K562 (cell line): ENCODE data around the gene TSHZ1.

Experiments
- CHD2 ChIP-seq: IDR thresholded peaks from 2 replicates; pipeline ENCODE4 v1.6.1; 2011; ENCODE audit warnings: low read depth, low read length
- SETDB1 ChIP-seq: IDR thresholded peaks from one replicate; pipeline ENCODE4 v1.6.1; 2012; ENCODE audit warnings: low read length, control low read depth, inconsistent platforms
- SMC3 ChIP-seq: conservative IDR thresholded peaks from 2 replicates; pipeline ENCODE4 v1.6.1; 2011; ENCODE audit warnings: low read depth, low read length, improper control_type of control experiment; ENCODE audit not compliant: insufficient read depth
- ZKSCAN8 ChIP-seq: fragments of 200-800 bp; sonication (Bioruptor generic); IDR thresholded peaks from 2 replicates; pipeline ENCODE4 v1.6.1; 2016; ENCODE audit warnings: missing genetic modification characterization, missing compliant biosample characterization
- TF ChIP-seq, protein P1 (sequence below): fragments of 450-650 bp; IDR thresholded peaks from 2 replicates; pipeline ENCODE4 v1.6.1; 2018; ENCODE audit not compliant: partially characterized antibody
- TF ChIP-seq, protein P2 (sequence below), 2 experiments: fragments of 450-650 bp; formaldehyde crosslinking in 1 of 2; IDR thresholded peaks; 2 replicates each; pipeline versions ENCODE4 v1.4.0 to v1.6.1; 2014 to 2020; ENCODE audit warnings: mild to moderate bottlenecking in 2 of 2, borderline replicate concordance in 1 of 2, low read depth in 1 of 2

DNA sequence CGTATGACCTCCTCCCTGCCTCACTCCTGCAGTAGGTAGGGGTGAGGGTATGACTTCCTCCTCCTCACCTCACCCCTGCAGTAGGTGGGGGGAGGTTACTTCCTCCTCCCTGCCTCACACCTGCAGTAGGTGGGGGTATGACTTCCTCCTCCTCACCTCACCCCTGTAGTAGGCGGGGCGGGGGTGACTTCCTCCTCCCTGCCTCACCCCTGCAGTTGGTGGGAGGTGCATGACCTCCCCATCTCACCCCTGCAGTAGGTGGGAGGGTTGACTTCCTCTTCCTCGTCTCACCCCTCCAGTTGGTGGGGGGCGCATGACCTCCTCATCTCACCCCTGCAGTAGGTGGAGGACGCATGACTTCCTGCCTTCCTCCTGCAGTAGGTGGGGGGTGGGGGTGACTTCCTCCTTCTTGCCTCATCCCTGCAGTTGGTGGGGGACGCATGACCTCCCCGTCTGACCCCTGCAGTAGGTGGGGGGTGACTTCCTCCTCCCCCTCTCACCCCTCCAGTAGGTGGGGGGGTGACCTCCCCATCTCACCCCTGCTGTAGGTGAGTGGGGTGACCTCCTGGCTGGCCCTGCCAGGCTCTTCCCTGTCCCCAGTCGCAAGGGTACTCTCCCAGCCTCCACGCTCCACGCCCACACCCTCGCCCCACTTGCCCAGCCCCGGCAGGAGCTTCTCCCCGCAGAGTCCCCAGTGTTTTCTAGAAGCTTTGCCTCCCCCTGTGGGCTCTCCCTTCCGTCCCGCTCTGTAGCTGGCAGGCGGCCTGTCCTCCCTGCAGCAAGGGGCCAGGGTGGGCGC is 39.3 kb downstream of the TSHZ1 start:
- no peak for TF ChIP-seq CHD2
- TF ChIP-seq, protein P1, sequence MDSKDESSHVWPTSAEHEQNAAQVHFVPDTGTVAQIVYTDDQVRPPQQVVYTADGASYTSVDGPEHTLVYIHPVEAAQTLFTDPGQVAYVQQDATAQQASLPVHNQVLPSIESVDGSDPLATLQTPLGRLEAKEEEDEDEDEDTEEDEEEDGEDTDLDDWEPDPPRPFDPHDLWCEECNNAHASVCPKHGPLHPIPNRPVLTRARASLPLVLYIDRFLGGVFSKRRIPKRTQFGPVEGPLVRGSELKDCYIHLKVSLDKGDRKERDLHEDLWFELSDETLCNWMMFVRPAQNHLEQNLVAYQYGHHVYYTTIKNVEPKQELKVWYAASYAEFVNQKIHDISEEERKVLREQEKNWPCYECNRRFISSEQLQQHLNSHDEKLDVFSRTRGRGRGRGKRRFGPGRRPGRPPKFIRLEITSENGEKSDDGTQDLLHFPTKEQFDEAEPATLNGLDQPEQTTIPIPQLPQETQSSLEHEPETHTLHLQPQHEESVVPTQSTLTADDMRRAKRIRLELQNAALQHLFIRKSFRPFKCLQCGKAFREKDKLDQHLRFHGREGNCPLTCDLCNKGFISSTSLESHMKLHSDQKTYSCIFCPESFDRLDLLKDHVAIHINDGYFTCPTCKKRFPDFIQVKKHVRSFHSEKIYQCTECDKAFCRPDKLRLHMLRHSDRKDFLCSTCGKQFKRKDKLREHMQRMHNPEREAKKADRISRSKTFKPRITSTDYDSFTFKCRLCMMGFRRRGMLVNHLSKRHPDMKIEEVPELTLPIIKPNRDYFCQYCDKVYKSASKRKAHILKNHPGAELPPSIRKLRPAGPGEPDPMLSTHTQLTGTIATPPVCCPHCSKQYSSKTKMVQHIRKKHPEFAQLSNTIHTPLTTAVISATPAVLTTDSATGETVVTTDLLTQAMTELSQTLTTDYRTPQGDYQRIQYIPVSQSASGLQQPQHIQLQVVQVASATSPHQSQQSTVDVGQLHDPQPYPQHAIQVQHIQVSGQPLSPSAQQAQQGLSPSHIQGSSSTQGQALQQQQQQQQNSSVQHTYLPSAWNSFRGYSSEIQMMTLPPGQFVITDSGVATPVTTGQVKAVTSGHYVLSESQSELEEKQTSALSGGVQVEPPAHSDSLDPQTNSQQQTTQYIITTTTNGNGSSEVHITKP, result no peak
- no peak for TF ChIP-seq SETDB1
- TF ChIP-seq ZKSCAN8 (CRISPR knock-in tag), result no peak
- TF ChIP-seq, protein P2, sequence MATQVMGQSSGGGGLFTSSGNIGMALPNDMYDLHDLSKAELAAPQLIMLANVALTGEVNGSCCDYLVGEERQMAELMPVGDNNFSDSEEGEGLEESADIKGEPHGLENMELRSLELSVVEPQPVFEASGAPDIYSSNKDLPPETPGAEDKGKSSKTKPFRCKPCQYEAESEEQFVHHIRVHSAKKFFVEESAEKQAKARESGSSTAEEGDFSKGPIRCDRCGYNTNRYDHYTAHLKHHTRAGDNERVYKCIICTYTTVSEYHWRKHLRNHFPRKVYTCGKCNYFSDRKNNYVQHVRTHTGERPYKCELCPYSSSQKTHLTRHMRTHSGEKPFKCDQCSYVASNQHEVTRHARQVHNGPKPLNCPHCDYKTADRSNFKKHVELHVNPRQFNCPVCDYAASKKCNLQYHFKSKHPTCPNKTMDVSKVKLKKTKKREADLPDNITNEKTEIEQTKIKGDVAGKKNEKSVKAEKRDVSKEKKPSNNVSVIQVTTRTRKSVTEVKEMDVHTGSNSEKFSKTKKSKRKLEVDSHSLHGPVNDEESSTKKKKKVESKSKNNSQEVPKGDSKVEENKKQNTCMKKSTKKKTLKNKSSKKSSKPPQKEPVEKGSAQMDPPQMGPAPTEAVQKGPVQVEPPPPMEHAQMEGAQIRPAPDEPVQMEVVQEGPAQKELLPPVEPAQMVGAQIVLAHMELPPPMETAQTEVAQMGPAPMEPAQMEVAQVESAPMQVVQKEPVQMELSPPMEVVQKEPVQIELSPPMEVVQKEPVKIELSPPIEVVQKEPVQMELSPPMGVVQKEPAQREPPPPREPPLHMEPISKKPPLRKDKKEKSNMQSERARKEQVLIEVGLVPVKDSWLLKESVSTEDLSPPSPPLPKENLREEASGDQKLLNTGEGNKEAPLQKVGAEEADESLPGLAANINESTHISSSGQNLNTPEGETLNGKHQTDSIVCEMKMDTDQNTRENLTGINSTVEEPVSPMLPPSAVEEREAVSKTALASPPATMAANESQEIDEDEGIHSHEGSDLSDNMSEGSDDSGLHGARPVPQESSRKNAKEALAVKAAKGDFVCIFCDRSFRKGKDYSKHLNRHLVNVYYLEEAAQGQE (IDR thresholded peaks at IDR 0.05; ENCODE audit: borderline replicate concordance), result no peak
- TF ChIP-seq, protein P2 (CRISPR knock-in tag; IDR thresholded peaks at IDR 0.05; ENCODE audit: low read depth), result no peak
- TF ChIP-seq SMC3, result no peak
